Stimulated activated CD4-positive, alpha-beta T cell treated with anti-CD3 and anti-CD28 coated beads, Interleukin-4, amount 100 ng/mL, for 4 hours (primary cell): ENCODE results near the gene SELENOV.
A peak's percentile ranks its signal among the peaks of the same experiment; 100 is the strongest.

Experiments used
- DNase-seq, 2 experiments: peaks; one replicate each; pipeline ENCODE4 v3.0.0-alpha.2; 2020

The SELENOV gene

GRCh38 chr19:39524495-39524894 lies 9.6 kb downstream of the SELENOV start:
- DNase-seq = no peak

- no peak for DNase-seq
Observed at GRCh38 chr19:39525205-39525604, 10.3 kb downstream of the SELENOV start.

GRCh38 chr19:39531834-39532232 lies 16.9 kb downstream of the SELENOV start:
- no peak for DNase-seq

GRCh38 chr19:39532233-39533002 lies 17.5 kb downstream of the SELENOV start, which contains the start of gene EID2B:
Gene EID2B, minus strand, starts transcription at chr19:39532852. Its CDS starts 50 bp downstream, at chr19:39532802.
- DNase-seq = peak; percentile 92 to 95

- no peak for DNase-seq
Observed at GRCh38 chr19:39533003-39533512, 18.1 kb downstream of the SELENOV start.

GRCh38 chr19:39533791-39534190 lies 18.9 kb downstream of the SELENOV start:
- DNase-seq = no peak

- DNase-seq = no peak
Observed at GRCh38 chr19:39539165-39539517, 24.2 kb downstream of the SELENOV start.

GRCh38 chr19:39539518-39540332 lies 24.8 kb downstream of the SELENOV start, which contains the start of gene EID2:
Gene EID2, minus strand, starts transcription at chr19:39540161. Its CDS starts 82 bp downstream, at chr19:39540079.
- DNase-seq = peak; percentile 92 to 95

- DNase-seq = no peak
Observed at GRCh38 chr19:39540333-39540673, 25.4 kb downstream of the SELENOV start.

GRCh38 chr19:39542206-39542605 lies 27.3 kb downstream of the SELENOV start:
- no peak for DNase-seq

- DNase-seq = no peak
Observed at GRCh38 chr19:39543477-39543857, 28.5 kb downstream of the SELENOV start.

GRCh38 chr19:39544226-39544903 lies 29.4 kb downstream of the SELENOV start:
- peak in 1 of 2 experiments; percentile 20 for DNase-seq

- DNase-seq = no peak
Observed at GRCh38 chr19:39544911-39545310, 30.0 kb downstream of the SELENOV start.

GRCh38 chr19:39546599-39546998 lies 31.7 kb downstream of the SELENOV start:
- peak in 1 of 2 experiments; percentile 18 for DNase-seq

- no peak for DNase-seq
Observed at GRCh38 chr19:39550197-39550596, 35.3 kb downstream of the SELENOV start.

- no peak for DNase-seq
Observed at GRCh38 chr19:39553082-39553652, 38.2 kb downstream of the SELENOV start.

- DNase-seq = no peak
Observed at GRCh38 chr19:39554701-39555311, 39.9 kb downstream of the SELENOV start.

GRCh38 chr19:39555883-39556282 lies 40.9 kb downstream of the SELENOV start:
- DNase-seq = no peak

GRCh38 chr19:39557811-39558623 lies 43.1 kb downstream of the SELENOV start:
- DNase-seq = peak in 1 of 2 experiments; percentile 38

- DNase-seq = peak in 1 of 2 experiments; percentile 23
Observed at GRCh38 chr19:39558624-39559117, 43.7 kb downstream of the SELENOV start.

- no peak for DNase-seq
Observed at GRCh38 chr19:39563408-39563807, 48.5 kb downstream of the SELENOV start.
